HG03095 (cell line): Measurements from ENCODE around the gene SLC9A9.

Source experiments
- ATAC-seq: cut with Tn5 transposase; IDR thresholded peaks from one replicate; pipeline ENCODE4 v1.9.1; 2021; ENCODE audit warnings: moderate library complexity; ENCODE audit not compliant: unreplicated experiment

SLC9A9 gene

GRCh38 chr3:143573610-143574303 is 274.5 kb downstream of the SLC9A9 start:
- no peak for ATAC-seq

- no peak for ATAC-seq
Observed at GRCh38 chr3:143571548-143571947, 276.7 kb downstream of the SLC9A9 start.

DNA sequence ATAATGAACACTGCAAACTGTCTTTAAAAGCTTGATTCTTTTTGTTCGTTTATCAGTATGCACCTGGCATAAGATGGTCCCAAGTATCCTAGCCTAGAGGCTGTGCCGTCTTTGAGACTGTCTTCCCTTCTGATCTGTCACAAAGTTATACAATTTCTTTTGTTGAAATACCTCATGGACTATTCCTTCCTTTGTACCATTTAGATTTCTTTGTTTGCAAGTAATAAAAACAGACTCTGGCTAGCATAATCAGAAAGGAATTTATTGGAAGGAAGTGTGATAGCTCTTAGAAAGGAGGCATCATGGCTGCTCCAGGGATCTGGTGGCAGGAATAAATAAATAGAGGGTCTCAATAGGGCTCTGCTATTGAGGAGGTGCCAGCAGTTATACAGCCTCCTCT is 280.4 kb downstream of the SLC9A9 start:
- no peak for ATAC-seq

- no peak for ATAC-seq
Observed at GRCh38 chr3:143565951-143566350, 282.3 kb downstream of the SLC9A9 start.

- ATAC-seq, result no peak
Observed at GRCh38 chr3:143563786-143564185, 284.5 kb downstream of the SLC9A9 start.

DNA sequence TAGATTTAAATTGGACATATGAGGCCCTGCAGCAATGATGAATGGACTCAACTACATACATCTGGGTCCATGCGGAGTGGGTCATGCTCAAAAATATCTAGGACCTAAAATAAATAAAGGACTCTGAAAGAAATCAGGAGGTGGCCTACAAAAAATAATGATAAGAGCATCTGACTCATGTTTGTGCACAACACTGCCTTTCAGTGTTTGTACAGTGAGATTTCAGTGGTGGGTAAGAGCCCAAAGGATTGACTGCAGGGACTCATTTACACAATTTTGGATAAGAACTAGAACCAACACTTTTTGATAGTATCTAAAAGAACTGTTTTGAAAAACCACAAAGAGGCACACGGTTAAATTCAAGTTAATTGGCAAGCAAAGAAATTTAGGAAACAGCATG is 285.5 kb downstream of the SLC9A9 start:
- no peak for ATAC-seq

DNA sequence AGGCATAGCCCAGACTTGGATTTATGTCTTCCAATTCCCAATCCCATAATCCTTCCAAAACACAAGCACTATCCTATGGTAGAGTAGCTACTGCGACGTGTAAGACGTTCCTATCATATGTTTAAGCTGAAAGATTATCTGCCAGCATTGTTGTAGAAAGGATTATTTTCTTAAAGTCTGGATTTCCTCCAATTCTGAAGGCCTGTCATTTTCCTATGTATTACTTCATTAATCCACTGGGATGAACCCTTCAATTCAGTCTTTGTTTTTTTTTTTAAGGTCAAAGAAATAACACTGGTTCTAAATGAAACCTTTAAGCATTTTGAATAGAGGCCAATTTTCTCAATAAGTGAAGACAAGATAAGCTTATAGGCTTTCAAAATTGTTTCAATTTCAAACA is 289.0 kb downstream of the SLC9A9 start:
- no peak for ATAC-seq

- ATAC-seq, result no peak
Observed at GRCh38 chr3:143552851-143553250, 295.4 kb downstream of the SLC9A9 start.

GRCh38 chr3:143551761-143552160 is 296.5 kb downstream of the SLC9A9 start:
- ATAC-seq, result no peak

DNA sequence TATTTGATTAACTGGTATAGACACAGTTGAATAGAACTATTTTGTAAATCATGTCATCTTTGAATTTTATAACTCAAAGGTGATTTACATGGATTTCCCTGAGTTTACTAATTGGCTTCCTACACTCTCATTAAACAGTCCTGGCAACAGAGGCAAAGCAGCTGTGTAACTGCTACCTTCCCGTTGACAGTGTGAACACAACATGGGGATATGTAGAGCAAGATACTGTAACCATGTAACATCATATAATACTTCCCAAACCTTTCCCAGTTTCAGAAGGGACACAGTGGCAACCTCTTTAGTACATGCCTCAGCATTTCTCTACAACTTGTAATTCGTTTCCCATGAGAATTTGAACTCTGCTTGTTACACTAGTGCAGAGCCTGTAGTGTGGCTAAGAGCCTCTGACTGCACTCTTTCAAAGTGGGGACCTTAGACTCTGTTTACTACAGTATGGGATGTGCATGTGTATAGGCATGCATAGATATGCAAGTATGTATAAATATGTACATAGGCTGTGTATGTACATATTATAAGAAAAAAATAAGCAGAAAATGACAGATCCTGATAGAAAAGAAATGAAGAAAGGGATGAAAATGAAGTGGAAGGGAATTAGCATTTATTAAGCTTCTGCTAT is 299.3 kb downstream of the SLC9A9 start:
- no peak for ATAC-seq

- no peak for ATAC-seq
Observed at GRCh38 chr3:143548393-143548792, 299.9 kb downstream of the SLC9A9 start.

GRCh38 chr3:143538577-143538981 is 309.7 kb downstream of the SLC9A9 start:
- no peak for ATAC-seq

DNA sequence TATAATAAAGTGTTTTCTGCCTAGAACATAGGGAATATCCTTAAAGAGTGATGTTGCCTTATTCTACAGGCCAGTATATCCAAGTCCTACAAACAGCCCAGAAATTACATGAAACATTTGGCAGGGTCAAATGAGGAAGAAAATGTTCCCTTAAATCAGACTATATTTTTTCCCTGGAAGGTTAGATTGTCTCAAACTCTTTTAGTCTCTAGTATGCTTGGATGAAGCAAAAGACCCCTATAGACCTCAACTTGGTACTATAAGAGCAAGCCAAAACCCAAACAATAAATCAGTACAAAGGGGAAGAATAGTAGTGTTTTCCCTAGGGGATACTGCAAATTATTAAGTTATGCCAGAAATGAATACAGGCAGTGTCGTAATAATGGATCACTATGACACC is 310.2 kb downstream of the SLC9A9 start:
- no peak for ATAC-seq

DNA sequence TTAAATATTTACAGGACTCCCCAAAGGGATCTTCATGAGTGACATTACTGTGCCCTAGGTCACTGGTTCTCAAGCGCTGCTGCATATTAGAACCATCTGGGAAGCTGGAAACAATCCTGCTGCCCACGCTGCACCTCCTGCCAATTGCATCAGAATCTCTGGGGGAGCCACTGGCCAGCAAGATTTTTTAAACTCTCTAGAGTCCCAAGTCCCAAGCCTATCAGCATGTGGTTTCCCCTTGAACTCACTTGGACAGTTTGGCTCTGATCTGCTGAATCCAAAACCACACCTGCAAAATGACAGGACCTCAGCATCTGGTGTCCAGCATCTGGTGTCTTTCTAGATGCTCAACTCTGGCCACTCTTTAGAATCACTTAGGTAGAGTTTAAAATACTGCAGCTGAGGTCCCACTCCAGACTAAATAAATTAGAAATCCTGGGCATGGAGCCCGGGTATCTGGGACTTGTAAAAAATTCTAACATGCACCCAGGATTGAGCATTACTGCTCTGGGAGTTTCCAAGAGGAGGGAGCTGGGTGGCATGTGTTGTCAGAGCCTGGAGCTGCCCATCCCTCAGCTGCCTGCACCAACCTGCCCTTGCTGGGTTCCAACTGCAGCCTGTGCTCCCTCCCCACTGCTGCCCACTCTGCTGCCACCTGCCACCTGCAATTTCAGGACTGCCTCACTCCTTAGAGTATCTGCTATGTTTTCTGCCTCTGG is 311.3 kb downstream of the SLC9A9 start:
- ATAC-seq, result no peak

DNA sequence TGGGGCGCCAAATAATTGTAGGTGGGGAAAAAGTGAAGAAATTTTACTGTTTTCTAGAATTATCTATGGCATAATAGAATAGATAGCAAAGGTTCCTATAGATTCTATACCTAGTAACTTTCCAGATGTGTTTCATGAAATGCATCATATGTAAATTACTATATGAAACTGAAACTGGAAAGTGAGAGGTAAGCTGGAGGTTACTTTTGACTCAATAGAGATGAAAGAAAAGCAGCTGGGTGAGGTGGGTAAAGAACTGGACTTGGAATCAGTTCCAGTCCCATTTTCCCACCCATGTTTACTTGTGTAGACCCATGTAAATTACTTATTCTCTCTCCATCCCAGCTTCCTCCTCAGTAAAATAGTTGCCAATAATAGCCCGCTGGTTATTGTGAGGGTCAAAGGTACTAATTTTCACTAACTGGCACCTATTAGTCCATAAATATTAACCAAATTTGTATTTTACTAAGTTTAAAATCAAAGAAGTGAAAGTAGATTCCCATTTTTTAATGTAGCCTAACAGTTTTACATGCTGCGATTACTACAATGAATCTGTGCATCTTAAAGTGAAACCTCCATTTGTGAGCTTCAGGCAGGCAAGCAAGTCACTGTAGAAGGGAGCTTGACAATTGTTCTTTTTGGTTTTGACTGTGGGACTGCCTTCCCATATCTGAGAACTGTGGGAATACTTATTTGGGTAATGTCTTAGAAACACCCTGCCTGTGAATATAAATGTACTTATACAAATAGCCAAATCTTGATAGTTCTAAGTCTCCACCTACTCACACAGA is 312.1 kb downstream of the SLC9A9 start:
- ATAC-seq, result peak; percentile 95

DNA sequence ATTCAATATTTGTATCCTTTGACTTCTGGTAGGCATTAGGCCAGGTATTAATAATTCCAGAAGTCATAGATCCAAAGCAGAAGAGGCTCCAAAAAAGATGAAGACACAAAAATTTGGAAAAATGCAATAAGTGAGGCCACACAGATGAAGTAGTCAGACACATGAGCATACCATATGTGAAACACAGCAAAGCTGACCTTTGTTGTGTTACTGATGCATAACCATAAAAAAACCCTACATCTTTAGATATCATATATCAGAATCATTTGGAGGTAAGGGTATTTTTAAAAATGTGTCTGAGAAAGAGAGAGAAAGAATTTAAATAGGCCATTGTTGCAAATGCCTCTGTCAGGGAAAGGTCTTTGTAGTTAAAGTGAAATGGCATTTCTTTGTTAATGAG is 314.9 kb downstream of the SLC9A9 start:
- no peak for ATAC-seq

DNA sequence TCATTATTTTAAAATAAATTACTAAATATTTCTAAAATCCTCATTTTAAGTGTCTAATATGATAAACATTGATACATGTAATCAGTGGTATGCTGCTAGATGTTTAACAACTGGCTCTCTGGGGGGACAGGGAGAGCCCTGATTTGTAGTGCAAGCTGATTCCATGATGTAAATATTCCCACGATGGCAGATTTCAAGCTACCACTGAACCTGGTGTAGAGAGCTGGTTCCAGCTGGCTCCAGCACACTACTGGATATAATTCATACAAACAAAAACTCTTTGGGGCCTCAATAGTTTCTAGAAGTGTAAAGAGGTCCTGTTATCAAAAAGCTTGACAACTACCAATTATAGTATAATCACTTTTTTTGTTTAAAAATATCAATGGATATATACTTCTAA is 316.2 kb downstream of the SLC9A9 start:
- no peak for ATAC-seq

DNA sequence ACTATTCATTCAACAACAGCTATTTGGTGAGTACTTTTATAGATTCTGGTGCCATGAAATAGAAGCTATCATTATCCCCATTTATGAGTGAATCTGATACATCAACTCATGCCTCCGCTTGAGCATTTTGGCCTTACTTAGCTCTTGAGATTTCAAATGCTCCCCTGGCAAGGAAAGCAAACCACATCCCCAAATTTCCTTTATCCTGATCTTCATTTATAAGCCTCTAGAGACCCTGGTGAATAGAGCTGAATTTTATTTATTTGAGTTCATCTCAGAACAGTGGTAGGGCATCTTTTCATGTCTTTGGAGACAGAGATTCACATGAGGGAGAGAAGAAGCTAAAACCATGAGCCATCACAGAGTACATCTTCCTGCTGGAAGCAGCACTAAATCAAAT is 317.2 kb downstream of the SLC9A9 start:
- ATAC-seq, result no peak

DNA sequence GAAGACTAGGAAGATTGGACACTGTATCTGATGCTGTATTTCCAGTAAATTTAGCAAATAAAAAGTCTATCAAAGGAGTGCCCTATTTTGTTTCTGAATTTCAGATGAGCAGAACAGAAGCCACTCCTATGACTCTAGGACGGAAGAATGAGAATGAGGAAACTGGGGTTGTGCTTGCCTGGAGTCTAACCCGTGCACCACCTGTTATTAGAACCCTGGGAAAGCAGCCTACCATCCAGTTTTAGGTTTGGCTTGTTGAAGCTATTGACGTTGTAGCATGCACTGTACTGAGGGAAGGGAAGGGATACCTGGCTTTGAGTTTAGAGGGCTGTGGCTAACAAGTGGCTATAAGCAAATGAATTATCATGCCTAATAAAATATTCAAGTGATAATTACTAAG is 318.5 kb downstream of the SLC9A9 start:
- ATAC-seq, result no peak

- peak; percentile 51 for ATAC-seq
Observed at GRCh38 chr3:143529018-143529478, 319.2 kb downstream of the SLC9A9 start.

GRCh38 chr3:143526011-143526545 is 322.2 kb downstream of the SLC9A9 start:
- no peak for ATAC-seq
